Hypothalamus (tissue), 51 donors: ENCODE results near the gene EFNA5.

Experiments used
- DNase-seq, 51 donors: peaks; one replicate each; lab custom pipeline; 2025; lab: John Stamatoyannopoulos, UW

The EFNA5 gene

GRCh38 chr5:107383414-107383813 lies 287.3 kb downstream of the EFNA5 start:
- no peak for DNase-seq

GRCh38 chr5:107381189-107381856 lies 289.4 kb downstream of the EFNA5 start:
- DNase-seq: peak in 3 of 51 donors; percentile 7 to 43 (median 11)

GRCh38 chr5:107380654-107381053 lies 290.1 kb downstream of the EFNA5 start:
- DNase-seq: no peak

GRCh38 chr5:107378218-107378899 lies 292.4 kb downstream of the EFNA5 start:
- no peak for DNase-seq

GRCh38 chr5:107377277-107377609 lies 293.5 kb downstream of the EFNA5 start:
- no peak for DNase-seq

GRCh38 chr5:107376546-107377276 lies 294.0 kb downstream of the EFNA5 start:
- no peak for DNase-seq

- no peak for DNase-seq
Measured at GRCh38 chr5:107373549-107374263, 297.0 kb downstream of the EFNA5 start.

GRCh38 chr5:107372723-107373450 lies 297.9 kb downstream of the EFNA5 start:
- DNase-seq: peak in 3 of 51 donors; percentile 5 to 54 (median 17)

GRCh38 chr5:107370396-107370968 lies 300.3 kb downstream of the EFNA5 start:
- DNase-seq: no peak

- DNase-seq: no peak
Measured at GRCh38 chr5:107369622-107370021, 301.1 kb downstream of the EFNA5 start.

- no peak for DNase-seq
Measured at GRCh38 chr5:107368615-107369014, 302.1 kb downstream of the EFNA5 start.

GRCh38 chr5:107367939-107368338 lies 302.8 kb downstream of the EFNA5 start:
- no peak for DNase-seq

- no peak for DNase-seq
Measured at GRCh38 chr5:107367480-107367879, 303.3 kb downstream of the EFNA5 start.

GRCh38 chr5:107365320-107366109 lies 305.2 kb downstream of the EFNA5 start:
- DNase-seq: no peak

- no peak for DNase-seq
Measured at GRCh38 chr5:107364443-107365319, 306.1 kb downstream of the EFNA5 start.

GRCh38 chr5:107363768-107364167 lies 307.0 kb downstream of the EFNA5 start:
- no peak for DNase-seq

GRCh38 chr5:107361945-107362344 lies 308.8 kb downstream of the EFNA5 start:
- DNase-seq: no peak

- no peak for DNase-seq
Measured at GRCh38 chr5:107359916-107360234, 310.9 kb downstream of the EFNA5 start.
